H9 (cell line): ENCODE results near the gene ALDH2. TPM values are rescaled to one million over a fixed set of nuclear protein-coding genes. Genes with fewer than 3 reads are reported as not detected.

Experiments
- DNase-seq: peaks from one replicate; pipeline ENCODE4 v3.0.0-alpha.2; 2017
- H2AFZ ChIP-seq: one replicate; pipeline ENCODE4 v1.6.1; 2013; ENCODE audit warnings: mild to moderate bottlenecking, low read length, control low read depth, moderate library complexity
- H2AK5ac ChIP-seq: 2 replicates; pipeline ENCODE4 v1.6.1; 2013; ENCODE audit warnings: low read length, control low read depth, mixed read lengths; ENCODE audit not compliant: insufficient read length
- H2BK120ac ChIP-seq: one replicate; pipeline ENCODE4 v1.6.1; 2013; ENCODE audit warnings: low read depth, mild to moderate bottlenecking, low read length, control low read depth, inconsistent platforms; ENCODE audit not compliant: poor library complexity, severe bottlenecking
- H2BK12ac ChIP-seq: 2 replicates; pipeline ENCODE4 v1.6.1; 2013; ENCODE audit warnings: low read length, control low read depth, mixed read lengths, low read depth; ENCODE audit not compliant: insufficient read length
- H2BK15ac ChIP-seq: 2 replicates; pipeline ENCODE4 v1.6.1; 2013; ENCODE audit warnings: low read depth, low read length, control low read depth
- H2BK20ac ChIP-seq: one replicate; pipeline ENCODE4 v1.6.1; 2013; ENCODE audit warnings: low read depth, mild to moderate bottlenecking, low read length, control low read depth, inconsistent platforms; ENCODE audit not compliant: poor library complexity, severe bottlenecking
- H2BK5ac ChIP-seq: 2 replicates; pipeline ENCODE4 v1.6.1; 2013; ENCODE audit warnings: low read length, control low read depth, mixed read lengths; ENCODE audit not compliant: insufficient read length
- H3K14ac ChIP-seq: 2 replicates; pipeline ENCODE4 v1.6.1; 2013; ENCODE audit warnings: low read length, control low read depth; ENCODE audit not compliant: insufficient read depth
- H3K18ac ChIP-seq: 2 replicates; pipeline ENCODE4 v1.6.1; 2013; ENCODE audit warnings: low read depth, mild to moderate bottlenecking, mixed read lengths, low read length, control low read depth; ENCODE audit not compliant: insufficient read length
- H3K23ac ChIP-seq: 2 replicates; pipeline ENCODE4 v1.6.1; 2013; ENCODE audit warnings: low read length, control low read depth, mixed read lengths, low read depth; ENCODE audit not compliant: insufficient read length
- H3K23me2 ChIP-seq: 2 replicates; pipeline ENCODE4 v1.6.1; 2013; ENCODE audit warnings: low read depth, mild to moderate bottlenecking, mixed read lengths, low read length, control low read depth; ENCODE audit not compliant: insufficient read length, poor library complexity, severe bottlenecking
- H3K27ac ChIP-seq: 2 replicates; pipeline ENCODE4 v1.5.1; 2013; ENCODE audit warnings: low read length, control low read depth, mixed read lengths, low read depth; ENCODE audit not compliant: insufficient read length
- H3K27me3 ChIP-seq: 2 replicates; pipeline ENCODE4 v1.6.1; 2013; ENCODE audit warnings: low read length, control low read depth, inconsistent platforms; ENCODE audit not compliant: insufficient read depth
- H3K4ac ChIP-seq: 2 replicates; pipeline ENCODE4 v1.6.1; 2013; ENCODE audit warnings: low read depth, mild to moderate bottlenecking, control low read depth, inconsistent platforms, low read length, moderate library complexity
- H3K4me1 ChIP-seq: 2 replicates; pipeline ENCODE4 v1.6.1; 2013; ENCODE audit warnings: low read length, control low read depth, inconsistent platforms; ENCODE audit not compliant: insufficient read depth
- H3K4me2 ChIP-seq: 2 replicates; pipeline ENCODE4 v1.6.1; 2013; ENCODE audit warnings: low read length, control low read depth, mixed read lengths; ENCODE audit not compliant: insufficient read length, insufficient read depth
- H3K56ac ChIP-seq: 2 replicates; pipeline ENCODE4 v1.6.1; 2013; ENCODE audit warnings: low read depth, mild to moderate bottlenecking, mixed read lengths, low read length, control low read depth; ENCODE audit not compliant: insufficient read length
- H3K79me1 ChIP-seq: 2 replicates; pipeline ENCODE4 v1.6.1; 2013; ENCODE audit warnings: low read depth, mild to moderate bottlenecking, moderate library complexity, low read length, control low read depth, inconsistent platforms; ENCODE audit not compliant: insufficient read depth, poor library complexity, severe bottlenecking
- H3K79me2 ChIP-seq: 2 replicates; pipeline ENCODE4 v1.6.1; 2013; ENCODE audit warnings: low read length, control low read depth, inconsistent platforms; ENCODE audit not compliant: insufficient read depth
- H3K9ac ChIP-seq: 2 replicates; pipeline ENCODE4 v1.6.1; 2013; ENCODE audit warnings: low read length, control low read depth, mixed read lengths; ENCODE audit not compliant: insufficient read length; ENCODE audit errors: extremely low read depth
- H3K9me3 ChIP-seq: one replicate; pipeline ENCODE4 v1.6.1; 2013; ENCODE audit warnings: low read depth, low read length, inconsistent platforms; ENCODE audit not compliant: control insufficient read depth
- H3T11ph ChIP-seq: one replicate; pipeline ENCODE4 v1.6.1; 2013; ENCODE audit warnings: mild to moderate bottlenecking, low read length, control low read depth, inconsistent platforms
- H4K20me1 ChIP-seq: one replicate; pipeline ENCODE4 v1.6.1; 2013; ENCODE audit not compliant: control insufficient read depth, insufficient read length, insufficient read depth
- H4K5ac ChIP-seq: 2 replicates; pipeline ENCODE4 v1.6.1; 2013; ENCODE audit warnings: low read depth, mild to moderate bottlenecking, mixed read lengths, low read length, control low read depth; ENCODE audit not compliant: insufficient read length
- H4K8ac ChIP-seq: replicated peaks from 2 replicates; pipeline ENCODE4 v1.6.1; 2013; ENCODE audit warnings: low read length, control low read depth, mixed read lengths, low read depth; ENCODE audit not compliant: insufficient read length
- H4K91ac ChIP-seq: 2 replicates; pipeline ENCODE4 v1.6.1; 2013; ENCODE audit warnings: low read depth, mild to moderate bottlenecking, moderate library complexity, mixed read lengths, low read length, control low read depth; ENCODE audit not compliant: insufficient read length
- H3K27ac Mint-ChIP-seq, 3 experiments: 2 replicates in 2 of 3; 3 replicates in 1 of 3; pipeline ENCODE4 v1.8.0; 2020 to 2021; ENCODE audit warnings: mixed read lengths in 3 of 3, mild to moderate bottlenecking in 1 of 3, moderate library complexity in 1 of 3
- H3K27me3 Mint-ChIP-seq: 2 replicates; pipeline ENCODE4 v1.8.0; 2021; ENCODE audit warnings: low read depth, mild to moderate bottlenecking, moderate library complexity, mixed read lengths
- H3K36me3 Mint-ChIP-seq, 3 experiments: 2 replicates in 2 of 3; 3 replicates in 1 of 3; pipeline ENCODE4 v1.8.0; 2020 to 2021; ENCODE audit warnings: low read depth in 3 of 3, mixed read lengths in 3 of 3; ENCODE audit not compliant: insufficient read depth in 1 of 3
- H3K4me1 Mint-ChIP-seq, 2 experiments: 2 replicates each; pipeline ENCODE4 v1.8.0; 2020; ENCODE audit warnings: mixed read lengths in 2 of 2
- H3K4me3 Mint-ChIP-seq, 2 experiments: 2 replicates in 1 of 2; 3 replicates in 1 of 2; pipeline ENCODE4 v1.8.0; 2020 to 2021; ENCODE audit warnings: mild to moderate bottlenecking in 2 of 2, mixed read lengths in 2 of 2, moderate library complexity in 1 of 2
- H3K9me3 Mint-ChIP-seq, 2 experiments: 2 replicates in 1 of 2; 3 replicates in 1 of 2; pipeline ENCODE4 v1.8.0; 2020; ENCODE audit warnings: mild to moderate bottlenecking in 2 of 2, mixed read lengths in 2 of 2, moderate library complexity in 1 of 2
- WGBS: extraction: QIAGEN DNeasy Blood & Tissue Kit; methylation state at CpG from one replicate; pipeline ENCODE4 v1.1.7; 2013; ENCODE audit warnings: missing lambda C conversion rate, low lambda C conversion rate, mixed read lengths; ENCODE audit not compliant: insufficient read length; ENCODE audit errors: extremely low coverage; 5-methylcytosine and 5-hydroxymethylcytosine counted together
- total RNA-seq: library from RNA; stranded (reverse); gene quantifications from 2 replicates; pipeline ENCODE4 v1.2.1, GENCODE V29; 2021
- TF ChIP-seq, protein P1 (sequence below): fragments of 200-600 bp; sonication (generic); conservative IDR thresholded peaks from 3 replicates; pipeline ENCODE4 v1.8.0; 2021; ENCODE audit warnings: antibody characterized with exemption, mild to moderate bottlenecking

Gene ALDH2
- total RNA-seq, 1 experiment from 2014 or later: 44.0 TPM

GRCh38 chr12:111841750-111842555 is 75.2 kb downstream of the ALDH2 start, which contains the start of gene MAPKAPK5:
Gene MAPKAPK5 (plus strand): TSS chr12:111842228. CDS start chr12:111842734, 506 bp downstream.
- no CpG with 5 or more reads among the region's 84 CpGs for WGBS
- Histone ChIP-seq H3K23ac (peak within 1 kb of the TSS; percentile 15), H3K9me3 (no peaks in the 10 kb centered on the region), H3K4me1 (no peaks in the 10 kb centered on the region; the same call in 1 of the 2 replicates), H3K4me2 (peak within 1 kb of the TSS; percentile 99), H2BK120ac (no peak within 1 kb of the TSS), H3T11ph (no peak within 1 kb of the TSS), H4K5ac (peak within 1 kb of the TSS; percentile 76), H2AFZ (peak within 1 kb of the TSS; percentile 76), H3K56ac (peak within 1 kb of the TSS; percentile 93), H3K79me2 (peaks cover 44% of the 10 kb centered on the region), H2BK5ac (peak within 1 kb of the TSS; percentile 21), H3K79me1 (peaks cover 14% of the 10 kb centered on the region), H3K23me2 (peaks cover 5% of the 10 kb centered on the region), H3K18ac (peak within 1 kb of the TSS; percentile 100), H3K9ac (peak within 1 kb of the TSS; percentile 99), H2BK15ac (no peak within 1 kb of the TSS), H2AK5ac (no peak within 1 kb of the TSS), H3K4ac (no peak within 1 kb of the TSS; the same call in 1 of the 2 replicates), H4K91ac (peak within 1 kb of the TSS; percentile 68), H2BK20ac (no peak within 1 kb of the TSS), H4K20me1 (no peaks in the 10 kb centered on the region), H3K27me3 (no peaks in the 10 kb centered on the region), H4K8ac (peak within 1 kb of the TSS; percentile 25), H3K27ac (peak within 1 kb of the TSS; percentile 42), H3K14ac (peak within 1 kb of the TSS; percentile 100), H2BK12ac (no peak within 1 kb of the TSS)
- H3K36me3 Mint-ChIP-seq: peaks cover 25 to 44% (median 33%) of the 10 kb centered on the region in 3 experiments; a peak in 6 of 7 replicates
- peak; percentile 95 for DNase-seq
- no peaks in the 10 kb centered on the region for H3K27me3 Mint-ChIP-seq
- TF ChIP-seq, protein P1, sequence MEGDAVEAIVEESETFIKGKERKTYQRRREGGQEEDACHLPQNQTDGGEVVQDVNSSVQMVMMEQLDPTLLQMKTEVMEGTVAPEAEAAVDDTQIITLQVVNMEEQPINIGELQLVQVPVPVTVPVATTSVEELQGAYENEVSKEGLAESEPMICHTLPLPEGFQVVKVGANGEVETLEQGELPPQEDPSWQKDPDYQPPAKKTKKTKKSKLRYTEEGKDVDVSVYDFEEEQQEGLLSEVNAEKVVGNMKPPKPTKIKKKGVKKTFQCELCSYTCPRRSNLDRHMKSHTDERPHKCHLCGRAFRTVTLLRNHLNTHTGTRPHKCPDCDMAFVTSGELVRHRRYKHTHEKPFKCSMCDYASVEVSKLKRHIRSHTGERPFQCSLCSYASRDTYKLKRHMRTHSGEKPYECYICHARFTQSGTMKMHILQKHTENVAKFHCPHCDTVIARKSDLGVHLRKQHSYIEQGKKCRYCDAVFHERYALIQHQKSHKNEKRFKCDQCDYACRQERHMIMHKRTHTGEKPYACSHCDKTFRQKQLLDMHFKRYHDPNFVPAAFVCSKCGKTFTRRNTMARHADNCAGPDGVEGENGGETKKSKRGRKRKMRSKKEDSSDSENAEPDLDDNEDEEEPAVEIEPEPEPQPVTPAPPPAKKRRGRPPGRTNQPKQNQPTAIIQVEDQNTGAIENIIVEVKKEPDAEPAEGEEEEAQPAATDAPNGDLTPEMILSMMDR: no peak
- peak within 1 kb of the TSS; percentile 96 to 99 (median 99) for H3K27ac Mint-ChIP-seq
- H3K4me1 Mint-ChIP-seq: peaks cover 20 to 26% of the 10 kb centered on the region in 2 experiments
- H3K4me3 Mint-ChIP-seq: peak within 1 kb of the TSS; percentile 92 to 98
- no peaks in the 10 kb centered on the region; a peak in 2 of 5 replicates for H3K9me3 Mint-ChIP-seq
